ENCODE results near the gene HSPG2.

GRCh38 chr1:21841852-21842466 lies 95.2 kb downstream of the HSPG2 start:
- TF ChIP-seq TERF1 (CRISPR knock-in tag; IDR thresholded peaks at IDR 0.05) (no peak), MXI1 (IDR thresholded peaks at IDR 0.05; ENCODE audit: borderline replicate concordance, low read depth, low read length) (no peak), DR1 (CRISPR knock-in tag; IDR thresholded peaks at IDR 0.05) (no peak), SMYD3 (CRISPR knock-in tag; IDR thresholded peaks at IDR 0.05) (no peak), BRCA1 (CRISPR knock-in tag; IDR thresholded peaks at IDR 0.05) (no peak), FOXK1 (CRISPR knock-in tag; IDR thresholded peaks at IDR 0.05; ENCODE audit: borderline replicate concordance, low read depth) (no peak), ZKSCAN1 (IDR thresholded peaks at IDR 0.05; ENCODE audit: low read length) (no peak), RNF2 (conservative IDR thresholded peaks at IDR 0.05; ENCODE audit: low read depth) (no peak), REPIN1 (CRISPR knock-in tag; IDR thresholded peaks at IDR 0.05; ENCODE audit: borderline replicate concordance, low read depth) (no peak)
- TF ChIP-seq, protein P1, sequence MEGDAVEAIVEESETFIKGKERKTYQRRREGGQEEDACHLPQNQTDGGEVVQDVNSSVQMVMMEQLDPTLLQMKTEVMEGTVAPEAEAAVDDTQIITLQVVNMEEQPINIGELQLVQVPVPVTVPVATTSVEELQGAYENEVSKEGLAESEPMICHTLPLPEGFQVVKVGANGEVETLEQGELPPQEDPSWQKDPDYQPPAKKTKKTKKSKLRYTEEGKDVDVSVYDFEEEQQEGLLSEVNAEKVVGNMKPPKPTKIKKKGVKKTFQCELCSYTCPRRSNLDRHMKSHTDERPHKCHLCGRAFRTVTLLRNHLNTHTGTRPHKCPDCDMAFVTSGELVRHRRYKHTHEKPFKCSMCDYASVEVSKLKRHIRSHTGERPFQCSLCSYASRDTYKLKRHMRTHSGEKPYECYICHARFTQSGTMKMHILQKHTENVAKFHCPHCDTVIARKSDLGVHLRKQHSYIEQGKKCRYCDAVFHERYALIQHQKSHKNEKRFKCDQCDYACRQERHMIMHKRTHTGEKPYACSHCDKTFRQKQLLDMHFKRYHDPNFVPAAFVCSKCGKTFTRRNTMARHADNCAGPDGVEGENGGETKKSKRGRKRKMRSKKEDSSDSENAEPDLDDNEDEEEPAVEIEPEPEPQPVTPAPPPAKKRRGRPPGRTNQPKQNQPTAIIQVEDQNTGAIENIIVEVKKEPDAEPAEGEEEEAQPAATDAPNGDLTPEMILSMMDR (CRISPR knock-in tag; IDR thresholded peaks at IDR 0.05), result no peak
- TF ChIP-seq, protein P2, sequence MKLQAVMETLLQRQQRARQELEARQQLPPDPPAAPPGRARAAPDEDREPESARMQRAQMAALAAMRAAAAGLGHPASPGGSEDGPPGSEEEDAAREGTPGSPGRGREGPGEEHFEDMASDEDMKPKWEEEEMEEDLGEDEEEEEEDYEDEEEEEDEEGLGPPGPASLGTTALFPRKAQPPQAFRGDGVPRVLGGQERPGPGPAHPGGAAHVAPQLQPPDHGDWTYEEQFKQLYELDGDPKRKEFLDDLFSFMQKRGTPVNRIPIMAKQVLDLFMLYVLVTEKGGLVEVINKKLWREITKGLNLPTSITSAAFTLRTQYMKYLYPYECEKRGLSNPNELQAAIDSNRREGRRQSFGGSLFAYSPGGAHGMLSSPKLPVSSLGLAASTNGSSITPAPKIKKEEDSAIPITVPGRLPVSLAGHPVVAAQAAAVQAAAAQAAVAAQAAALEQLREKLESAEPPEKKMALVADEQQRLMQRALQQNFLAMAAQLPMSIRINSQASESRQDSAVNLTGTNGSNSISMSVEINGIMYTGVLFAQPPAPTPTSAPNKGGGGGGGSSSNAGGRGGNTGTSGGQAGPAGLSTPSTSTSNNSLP (IDR thresholded peaks at IDR 0.05; ENCODE audit: low read depth, low read length), result no peak
